ENCODE measurements around the gene CHIC2. TPM values are rescaled to one million over a fixed set of nuclear protein-coding genes. Genes with fewer than 3 reads are reported as not detected.

The CHIC2 gene
- total and polyA plus RNA-seq, 5 donors from 2014 or later: 49.9 to 87.5 (median 78.0) TPM

- H3K4me3 Mint-ChIP-seq: no peak overlapping the region
- no peaks in the 10 kb centered on the region for H3K27me3 Mint-ChIP-seq
- ATAC-seq (ENCODE audit: low read depth in 2 of 2): no peak
- peak overlapping the region in 1 of 3 donors; percentile 18 for H3K27ac Mint-ChIP-seq
- H3K27me3 ChIP-seq (ENCODE audit: control insufficient read depth, insufficient read depth, low read length): no peaks in the 10 kb centered on the region
- DNase-seq: no peak
- H3K27ac ChIP-seq (ENCODE audit: insufficient read depth, low read length, poor library complexity, severe bottlenecking): no peak overlapping the region
- H3K36me3 Mint-ChIP-seq: peaks cover 9% of the 10 kb centered on the region
- no peaks in the 10 kb centered on the region for H3K9me3 Mint-ChIP-seq
- H3K4me1 Mint-ChIP-seq: peaks cover 19 to 34% (median 28%) of the 10 kb centered on the region in 4 donors
- H3K4me1 ChIP-seq (ENCODE audit: control insufficient read depth, insufficient read depth, low read length, poor library complexity, severe bottlenecking): no peaks in the 10 kb centered on the region
- no peaks in the 10 kb centered on the region for H3K9me3 ChIP-seq (ENCODE audit: control insufficient read depth in 2 of 2, low read length in 2 of 2)
- peaks cover 23% of the 10 kb centered on the region for H3K36me3 ChIP-seq (ENCODE audit: control insufficient read depth, insufficient read depth, low read length)
- no peak overlapping the region for H3K4me3 ChIP-seq (ENCODE audit: low read depth, low read length)
Measured at GRCh38 chr4:54014666-54015160, 49.7 kb downstream of the CHIC2 start.

- Histone ChIP-seq H3K4me3 (ENCODE audit: low read depth, low read length) (no peak overlapping the region), H3K27ac (ENCODE audit: insufficient read depth, low read length, poor library complexity, severe bottlenecking) (no peak overlapping the region), H3K27me3 (ENCODE audit: control insufficient read depth, insufficient read depth, low read length) (no peaks in the 10 kb centered on the region), H3K36me3 (ENCODE audit: control insufficient read depth, insufficient read depth, low read length) (peaks cover 33% of the 10 kb centered on the region), H3K4me1 (ENCODE audit: control insufficient read depth, insufficient read depth, low read length, poor library complexity, severe bottlenecking) (no peaks in the 10 kb centered on the region), H3K9me3 (ENCODE audit: control insufficient read depth in 2 of 2, low read length in 2 of 2) (no peaks in the 10 kb centered on the region)
- ATAC-seq (ENCODE audit: low read depth in 2 of 2): no peak
- no peak for DNase-seq
- Mint-ChIP-seq H3K4me3 (no peak overlapping the region), H3K36me3 (peaks cover 20% of the 10 kb centered on the region), H3K9me3 (no peaks in the 10 kb centered on the region), H3K4me1 (peaks cover 19 to 25% (median 22%) of the 10 kb centered on the region in 4 donors), H3K27me3 (no peaks in the 10 kb centered on the region), H3K27ac (peak overlapping the region in 1 of 3 donors; percentile 26)
Measured at GRCh38 chr4:54011201-54011600, 53.2 kb downstream of the CHIC2 start.

GRCh38 chr4:54006755-54007154 is 57.6 kb downstream of the CHIC2 start:
- Mint-ChIP-seq H3K9me3 (no peaks in the 10 kb centered on the region), H3K4me1 (peaks cover 18 to 29% (median 21%) of the 10 kb centered on the region in 4 donors), H3K27ac (no peak overlapping the region), H3K27me3 (no peaks in the 10 kb centered on the region), H3K36me3 (peaks cover 21% of the 10 kb centered on the region), H3K4me3 (no peak overlapping the region)
- H3K4me1 ChIP-seq (ENCODE audit: control insufficient read depth, insufficient read depth, low read length, poor library complexity, severe bottlenecking): no peaks in the 10 kb centered on the region
- no peak for DNase-seq
- no peaks in the 10 kb centered on the region for H3K9me3 ChIP-seq (ENCODE audit: control insufficient read depth in 2 of 2, low read length in 2 of 2)
- no peak overlapping the region for H3K4me3 ChIP-seq (ENCODE audit: low read depth, low read length)
- no peak for ATAC-seq (ENCODE audit: low read depth in 2 of 2)
- no peaks in the 10 kb centered on the region for H3K27me3 ChIP-seq (ENCODE audit: control insufficient read depth, insufficient read depth, low read length)
- no peak overlapping the region for H3K27ac ChIP-seq (ENCODE audit: insufficient read depth, low read length, poor library complexity, severe bottlenecking)
- H3K36me3 ChIP-seq (ENCODE audit: control insufficient read depth, insufficient read depth, low read length): peaks cover 26% of the 10 kb centered on the region

- Histone ChIP-seq H3K27ac (ENCODE audit: insufficient read depth, low read length, poor library complexity, severe bottlenecking) (no peak overlapping the region), H3K27me3 (ENCODE audit: control insufficient read depth, insufficient read depth, low read length) (no peaks in the 10 kb centered on the region), H3K4me1 (ENCODE audit: control insufficient read depth, insufficient read depth, low read length, poor library complexity, severe bottlenecking) (no peaks in the 10 kb centered on the region), H3K9me3 (ENCODE audit: control insufficient read depth in 2 of 2, low read length in 2 of 2) (no peaks in the 10 kb centered on the region), H3K36me3 (ENCODE audit: control insufficient read depth, insufficient read depth, low read length) (peaks cover 24% of the 10 kb centered on the region), H3K4me3 (ENCODE audit: low read depth, low read length) (no peak overlapping the region)
- ATAC-seq (ENCODE audit: low read depth in 2 of 2): no peak
- H3K4me3 Mint-ChIP-seq: no peak overlapping the region
- no peaks in the 10 kb centered on the region for H3K9me3 Mint-ChIP-seq
- H3K27me3 Mint-ChIP-seq: no peaks in the 10 kb centered on the region
- DNase-seq: peak in 1 of 3 donors; percentile 39
- H3K36me3 Mint-ChIP-seq: peaks cover 24% of the 10 kb centered on the region
- H3K4me1 Mint-ChIP-seq: peaks cover 14 to 23% (median 20%) of the 10 kb centered on the region in 4 donors
- no peak overlapping the region for H3K27ac Mint-ChIP-seq
Measured at GRCh38 chr4:54005475-54005874, 58.9 kb downstream of the CHIC2 start.

- Histone ChIP-seq H3K27me3 (ENCODE audit: control insufficient read depth, insufficient read depth, low read length) (no peaks in the 10 kb centered on the region), H3K4me1 (ENCODE audit: control insufficient read depth, insufficient read depth, low read length, poor library complexity, severe bottlenecking) (no peaks in the 10 kb centered on the region), H3K9me3 (ENCODE audit: control insufficient read depth in 2 of 2, low read length in 2 of 2) (no peaks in the 10 kb centered on the region), H3K4me3 (ENCODE audit: low read depth, low read length) (no peak overlapping the region), H3K27ac (ENCODE audit: insufficient read depth, low read length, poor library complexity, severe bottlenecking) (no peak overlapping the region), H3K36me3 (ENCODE audit: control insufficient read depth, insufficient read depth, low read length) (peaks cover 19% of the 10 kb centered on the region)
- DNase-seq: no peak
- Mint-ChIP-seq H3K9me3 (no peaks in the 10 kb centered on the region), H3K4me3 (no peak overlapping the region), H3K27me3 (no peaks in the 10 kb centered on the region), H3K4me1 (peaks cover 15 to 26% (median 18%) of the 10 kb centered on the region in 4 donors), H3K27ac (no peak overlapping the region), H3K36me3 (peaks cover 18% of the 10 kb centered on the region)
- no peak for ATAC-seq (ENCODE audit: low read depth in 2 of 2)
Measured at GRCh38 chr4:54004463-54004862, 59.9 kb downstream of the CHIC2 start.

- no peak overlapping the region for H3K27ac ChIP-seq (ENCODE audit: insufficient read depth, low read length, poor library complexity, severe bottlenecking)
- Mint-ChIP-seq H3K27me3 (no peaks in the 10 kb centered on the region), H3K36me3 (peaks cover 15% of the 10 kb centered on the region), H3K9me3 (no peaks in the 10 kb centered on the region), H3K27ac (no peak overlapping the region), H3K4me3 (no peak overlapping the region), H3K4me1 (peaks cover 17 to 25% (median 20%) of the 10 kb centered on the region in 4 donors)
- ATAC-seq (ENCODE audit: low read depth in 2 of 2) (no peak), DNase-seq (no peak)
- no peaks in the 10 kb centered on the region for H3K27me3 ChIP-seq (ENCODE audit: control insufficient read depth, insufficient read depth, low read length)
- H3K4me1 ChIP-seq (ENCODE audit: control insufficient read depth, insufficient read depth, low read length, poor library complexity, severe bottlenecking): no peaks in the 10 kb centered on the region
- no peak overlapping the region for H3K4me3 ChIP-seq (ENCODE audit: low read depth, low read length)
- no peaks in the 10 kb centered on the region for H3K9me3 ChIP-seq (ENCODE audit: control insufficient read depth in 2 of 2, low read length in 2 of 2)
- H3K36me3 ChIP-seq (ENCODE audit: control insufficient read depth, insufficient read depth, low read length): peaks cover 16% of the 10 kb centered on the region
Measured at GRCh38 chr4:54001668-54002365, 62.6 kb downstream of the CHIC2 start.

GRCh38 chr4:53997898-53998297 is 66.5 kb downstream of the CHIC2 start:
- no peaks in the 10 kb centered on the region for H3K9me3 Mint-ChIP-seq
- H3K4me3 ChIP-seq (ENCODE audit: low read depth, low read length): no peak overlapping the region
- H3K36me3 Mint-ChIP-seq: peaks cover 9% of the 10 kb centered on the region
- no peaks in the 10 kb centered on the region for H3K27me3 Mint-ChIP-seq
- peaks cover 5% of the 10 kb centered on the region for H3K36me3 ChIP-seq (ENCODE audit: control insufficient read depth, insufficient read depth, low read length)
- H3K4me3 Mint-ChIP-seq: no peak overlapping the region
- no peaks in the 10 kb centered on the region for H3K9me3 ChIP-seq (ENCODE audit: control insufficient read depth in 2 of 2, low read length in 2 of 2)
- peaks cover 7 to 24% (median 17%) of the 10 kb centered on the region in 4 donors for H3K4me1 Mint-ChIP-seq
- no peaks in the 10 kb centered on the region for H3K27me3 ChIP-seq (ENCODE audit: control insufficient read depth, insufficient read depth, low read length)
- no peak overlapping the region for H3K27ac ChIP-seq (ENCODE audit: insufficient read depth, low read length, poor library complexity, severe bottlenecking)
- H3K4me1 ChIP-seq (ENCODE audit: control insufficient read depth, insufficient read depth, low read length, poor library complexity, severe bottlenecking): no peaks in the 10 kb centered on the region
- DNase-seq (no peak), ATAC-seq (ENCODE audit: low read depth in 2 of 2) (no peak)
- H3K27ac Mint-ChIP-seq: no peak overlapping the region

Data from CD4-positive, CD25-positive, alpha-beta regulatory T cell (primary cell).